Measurements from ENCODE around the gene SPATA21.
"Not testable (repeated sequence)": the region's sequence is repeated elsewhere in the genome, so short reads cannot be mapped to it uniquely, and the experiment has no call there.

Gene SPATA21

DNA sequence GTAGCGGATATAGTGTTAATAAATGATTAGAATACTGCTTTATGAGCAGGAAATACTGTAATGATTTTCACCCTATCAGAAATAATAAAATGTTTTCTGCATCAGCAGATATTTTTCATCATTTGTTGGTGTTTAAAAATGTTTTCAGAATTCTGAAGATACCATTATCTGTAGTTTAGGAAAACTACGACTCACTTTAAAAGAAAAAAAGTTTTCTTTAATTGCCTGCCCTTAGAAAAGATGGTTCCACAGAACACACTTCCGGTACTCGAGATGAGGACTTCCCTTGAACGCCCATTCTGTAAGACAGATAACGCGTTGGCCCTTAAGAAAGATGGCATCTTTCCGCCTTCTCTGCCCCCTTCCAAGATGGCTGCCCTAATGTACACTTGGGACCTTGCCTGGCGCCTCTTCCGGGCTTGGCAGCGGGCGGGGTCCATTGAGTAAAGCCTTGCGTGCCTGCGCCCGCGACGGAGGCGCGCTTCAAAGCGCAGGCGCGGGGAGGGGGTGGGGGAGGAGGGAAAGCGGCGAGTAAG is 70.4 kb downstream of the SPATA21 start, which contains the start of gene SZRD1:
SZRD1 (plus strand) TSS at position 521 of the 536 bp plus-strand sequence. CDS start 16 bp downstream, outside the sequence.
- Histone ChIP-seq H3K9ac (peak within 1 kb of the TSS; percentile 80), H2AFZ (peak within 1 kb of the TSS; percentile 92), H3K79me2 (peaks cover 23% of the 10 kb centered on the region), H3K27ac (peak within 1 kb of the TSS; percentile 95), H3K9me3 (ENCODE audit: control insufficient read depth, low read length) (no peaks in the 10 kb centered on the region), H3K4me1 (no peaks in the 10 kb centered on the region), H3K36me3 (ENCODE audit: control insufficient read depth, insufficient read depth, low read length) (no peaks in the 10 kb centered on the region), H3K4me2 (ENCODE audit: low read length) (peak within 1 kb of the TSS; percentile 86), H3K27me3 (ENCODE audit: control insufficient read depth, insufficient read depth, low read length) (no peaks in the 10 kb centered on the region), H3K4me3 (ENCODE audit: low read depth, low read length) (peak within 1 kb of the TSS; percentile 85)
- TF ChIP-seq, protein P1, sequence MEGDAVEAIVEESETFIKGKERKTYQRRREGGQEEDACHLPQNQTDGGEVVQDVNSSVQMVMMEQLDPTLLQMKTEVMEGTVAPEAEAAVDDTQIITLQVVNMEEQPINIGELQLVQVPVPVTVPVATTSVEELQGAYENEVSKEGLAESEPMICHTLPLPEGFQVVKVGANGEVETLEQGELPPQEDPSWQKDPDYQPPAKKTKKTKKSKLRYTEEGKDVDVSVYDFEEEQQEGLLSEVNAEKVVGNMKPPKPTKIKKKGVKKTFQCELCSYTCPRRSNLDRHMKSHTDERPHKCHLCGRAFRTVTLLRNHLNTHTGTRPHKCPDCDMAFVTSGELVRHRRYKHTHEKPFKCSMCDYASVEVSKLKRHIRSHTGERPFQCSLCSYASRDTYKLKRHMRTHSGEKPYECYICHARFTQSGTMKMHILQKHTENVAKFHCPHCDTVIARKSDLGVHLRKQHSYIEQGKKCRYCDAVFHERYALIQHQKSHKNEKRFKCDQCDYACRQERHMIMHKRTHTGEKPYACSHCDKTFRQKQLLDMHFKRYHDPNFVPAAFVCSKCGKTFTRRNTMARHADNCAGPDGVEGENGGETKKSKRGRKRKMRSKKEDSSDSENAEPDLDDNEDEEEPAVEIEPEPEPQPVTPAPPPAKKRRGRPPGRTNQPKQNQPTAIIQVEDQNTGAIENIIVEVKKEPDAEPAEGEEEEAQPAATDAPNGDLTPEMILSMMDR (IDR thresholded peaks at IDR 0.05), result no peak

DNA sequence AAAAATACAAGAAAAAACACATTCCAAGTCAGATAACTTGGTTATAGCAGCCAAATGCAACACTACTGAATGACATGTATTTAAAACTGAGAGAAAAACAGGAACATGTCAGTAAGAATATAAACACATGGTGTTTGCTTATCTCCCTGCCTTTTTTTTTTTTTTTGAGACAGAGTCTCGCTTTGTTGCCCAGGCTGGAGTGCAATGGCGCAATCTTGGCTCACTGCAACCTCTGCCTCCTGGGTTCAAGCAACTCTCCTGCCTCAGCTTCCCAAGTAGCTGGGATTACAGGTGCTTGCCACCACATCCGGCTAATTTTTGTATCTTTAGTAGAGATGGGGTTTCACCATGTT is 72.1 kb downstream of the SPATA21 start:
- H3K27ac ChIP-seq; H3K27me3 ChIP-seq (ENCODE audit: control insufficient read depth, insufficient read depth, low read length); H3K4me3 ChIP-seq (ENCODE audit: low read depth, low read length); H3K36me3 ChIP-seq (ENCODE audit: control insufficient read depth, insufficient read depth, low read length); H2AFZ ChIP-seq; H3K9me3 ChIP-seq (ENCODE audit: control insufficient read depth, low read length); H3K9ac ChIP-seq; H3K4me2 ChIP-seq (ENCODE audit: low read length); H3K4me1 ChIP-seq: not testable (repeated sequence)
- peaks cover 12% of the 10 kb centered on the region for H3K79me2 ChIP-seq

DNA sequence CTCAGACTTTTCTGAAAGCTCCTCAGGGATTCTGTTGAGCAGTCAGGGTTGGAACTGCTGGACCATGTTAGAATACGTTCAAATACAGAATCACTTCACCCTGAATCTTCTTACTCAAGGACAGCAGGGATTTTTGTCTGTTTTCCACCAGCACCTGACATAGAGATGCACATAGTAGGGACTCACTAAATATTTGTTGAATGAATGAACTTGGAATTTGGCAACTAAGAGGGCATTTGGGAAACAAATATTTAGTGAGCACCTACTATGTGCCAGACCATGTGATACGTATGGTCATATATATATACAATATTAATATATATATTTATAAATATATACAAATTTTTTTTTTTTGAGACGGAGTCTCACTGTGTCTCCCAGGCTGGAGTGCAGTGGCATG is 80.4 kb downstream of the SPATA21 start:
- H3K36me3 ChIP-seq (ENCODE audit: control insufficient read depth, insufficient read depth, low read length), result no peaks in the 10 kb centered on the region
- no peak overlapping the region for H2AFZ ChIP-seq
- no peak overlapping the region for H3K27ac ChIP-seq
- no peak overlapping the region for H3K4me3 ChIP-seq (ENCODE audit: low read depth, low read length)
- H3K79me2 ChIP-seq, result no peaks in the 10 kb centered on the region
- H3K4me2 ChIP-seq (ENCODE audit: low read length), result no peak overlapping the region
- H3K9me3 ChIP-seq (ENCODE audit: control insufficient read depth, low read length), result no peaks in the 10 kb centered on the region
- no peaks in the 10 kb centered on the region for H3K4me1 ChIP-seq
- no peaks in the 10 kb centered on the region for H3K27me3 ChIP-seq (ENCODE audit: control insufficient read depth, insufficient read depth, low read length)
- no peak overlapping the region for H3K9ac ChIP-seq
- TF ChIP-seq, protein P1 (IDR thresholded peaks at IDR 0.05), result no peak

DNA sequence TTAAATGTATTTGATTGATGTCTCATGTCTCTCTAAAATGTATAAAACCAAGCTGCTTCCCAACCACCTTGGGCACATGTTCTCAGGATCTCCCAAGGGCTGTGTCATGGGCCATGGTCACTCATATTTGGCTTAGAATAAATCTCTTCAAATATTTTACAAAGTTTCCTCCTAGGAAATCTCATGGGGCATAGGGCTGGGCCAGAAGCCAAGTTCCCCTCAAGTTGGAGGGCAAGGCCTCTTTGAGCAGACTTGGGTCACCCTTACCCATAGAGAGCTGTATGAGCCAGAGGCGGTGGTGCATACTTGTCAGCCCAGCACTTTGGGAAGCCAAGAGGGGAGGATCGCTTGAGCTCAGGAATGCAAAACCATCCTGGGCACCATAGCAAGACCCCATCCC is 82.6 kb downstream of the SPATA21 start:
- TF ChIP-seq, protein P1 (IDR thresholded peaks at IDR 0.05), result no peak
- H3K79me2 ChIP-seq, result no peaks in the 10 kb centered on the region
- H3K9me3 ChIP-seq (ENCODE audit: control insufficient read depth, low read length), result no peaks in the 10 kb centered on the region
- H3K4me2 ChIP-seq (ENCODE audit: low read length), result no peak overlapping the region
- H3K4me1 ChIP-seq, result no peaks in the 10 kb centered on the region
- no peak overlapping the region for H2AFZ ChIP-seq
- H3K36me3 ChIP-seq (ENCODE audit: control insufficient read depth, insufficient read depth, low read length), result no peaks in the 10 kb centered on the region
- H3K27me3 ChIP-seq (ENCODE audit: control insufficient read depth, insufficient read depth, low read length), result no peaks in the 10 kb centered on the region
- no peak overlapping the region for H3K27ac ChIP-seq
- no peak overlapping the region for H3K9ac ChIP-seq
- no peak overlapping the region for H3K4me3 ChIP-seq (ENCODE audit: low read depth, low read length)

DNA sequence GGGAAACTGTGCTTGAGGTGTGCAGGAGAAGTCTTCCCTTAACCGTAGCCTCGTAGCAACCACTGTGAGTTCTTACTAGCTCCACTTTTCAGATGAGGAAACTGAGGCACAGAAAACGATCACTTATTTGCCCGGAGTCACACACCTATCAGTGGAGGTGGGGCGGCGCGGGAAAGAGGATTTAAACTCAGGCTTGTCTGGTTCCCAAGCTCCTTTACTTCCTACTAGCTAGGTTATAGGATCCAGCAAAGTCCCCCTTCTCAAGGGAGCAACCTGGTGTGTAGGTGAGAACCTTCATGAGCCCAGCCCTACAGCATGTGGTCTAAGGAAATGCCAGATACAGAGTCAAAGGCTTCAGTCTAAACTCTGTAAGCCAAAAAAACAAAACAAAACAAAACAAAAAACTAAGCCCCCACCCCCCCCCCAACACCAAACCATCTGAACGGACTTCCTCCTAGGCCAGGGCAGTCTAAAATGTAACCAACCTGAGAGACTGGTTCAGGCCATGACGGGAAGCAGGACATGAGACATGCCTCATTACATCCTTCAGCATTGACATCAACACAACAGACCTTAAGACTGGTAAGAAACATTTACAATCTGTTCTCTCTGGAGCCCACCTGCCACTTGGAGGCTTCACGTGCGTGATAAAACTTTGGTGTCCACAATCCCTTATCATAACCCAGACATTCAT is 84.2 kb downstream of the SPATA21 start:
- no peaks in the 10 kb centered on the region for H3K36me3 ChIP-seq (ENCODE audit: control insufficient read depth, insufficient read depth, low read length)
- peak overlapping the region; percentile 99 for H3K4me2 ChIP-seq (ENCODE audit: low read length)
- no peak overlapping the region for H3K9ac ChIP-seq
- no peaks in the 10 kb centered on the region for H3K79me2 ChIP-seq
- H3K9me3 ChIP-seq (ENCODE audit: control insufficient read depth, low read length), result no peaks in the 10 kb centered on the region
- TF ChIP-seq, protein P1 (IDR thresholded peaks at IDR 0.05), result no peak
- H2AFZ ChIP-seq, result peak overlapping the region; percentile 93
- peak overlapping the region; percentile 80 for H3K27ac ChIP-seq
- peak overlapping the region; percentile 95 for H3K4me3 ChIP-seq (ENCODE audit: low read depth, low read length)
- H3K27me3 ChIP-seq (ENCODE audit: control insufficient read depth, insufficient read depth, low read length), result no peaks in the 10 kb centered on the region
- no peaks in the 10 kb centered on the region for H3K4me1 ChIP-seq

Measured in parathyroid adenoma (tissue), 2 donors.